Measurements from ENCODE around the gene BMP4.
"Not testable (repeated sequence)": the region's sequence is repeated elsewhere in the genome, so short reads cannot be mapped to it uniquely, and the experiment has no call there.

Gene BMP4

DNA sequence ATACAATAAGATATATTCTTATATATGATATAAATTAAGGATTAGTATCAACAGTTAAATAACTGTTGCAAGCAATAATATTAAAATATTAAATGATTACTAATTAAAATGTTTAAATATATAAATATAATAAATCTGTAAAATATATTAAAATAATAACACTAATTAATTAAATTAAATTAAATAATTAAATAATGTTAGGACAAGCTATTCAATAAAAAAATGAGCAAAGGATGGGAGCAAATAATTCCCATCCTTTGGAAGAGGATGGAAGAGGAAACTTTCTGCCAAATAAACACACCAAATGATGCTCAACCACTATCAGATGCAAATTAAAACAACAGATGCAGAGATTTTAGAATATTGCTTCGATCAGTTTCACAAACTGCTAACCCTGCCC lies 39.4 kb upstream of the BMP4 start:
- in situ Hi-C loops (cut with MboI; ENCODE audit: low pct_unique_long_range_greater_than_20kb, low sequenced_read_pairs, unreplicated experiment) = no loop called here
- DNase-seq (ENCODE audit: low spot score) = no peak
- TF ChIP-seq, protein P1, sequence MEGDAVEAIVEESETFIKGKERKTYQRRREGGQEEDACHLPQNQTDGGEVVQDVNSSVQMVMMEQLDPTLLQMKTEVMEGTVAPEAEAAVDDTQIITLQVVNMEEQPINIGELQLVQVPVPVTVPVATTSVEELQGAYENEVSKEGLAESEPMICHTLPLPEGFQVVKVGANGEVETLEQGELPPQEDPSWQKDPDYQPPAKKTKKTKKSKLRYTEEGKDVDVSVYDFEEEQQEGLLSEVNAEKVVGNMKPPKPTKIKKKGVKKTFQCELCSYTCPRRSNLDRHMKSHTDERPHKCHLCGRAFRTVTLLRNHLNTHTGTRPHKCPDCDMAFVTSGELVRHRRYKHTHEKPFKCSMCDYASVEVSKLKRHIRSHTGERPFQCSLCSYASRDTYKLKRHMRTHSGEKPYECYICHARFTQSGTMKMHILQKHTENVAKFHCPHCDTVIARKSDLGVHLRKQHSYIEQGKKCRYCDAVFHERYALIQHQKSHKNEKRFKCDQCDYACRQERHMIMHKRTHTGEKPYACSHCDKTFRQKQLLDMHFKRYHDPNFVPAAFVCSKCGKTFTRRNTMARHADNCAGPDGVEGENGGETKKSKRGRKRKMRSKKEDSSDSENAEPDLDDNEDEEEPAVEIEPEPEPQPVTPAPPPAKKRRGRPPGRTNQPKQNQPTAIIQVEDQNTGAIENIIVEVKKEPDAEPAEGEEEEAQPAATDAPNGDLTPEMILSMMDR (IDR thresholded peaks at IDR 0.05; ENCODE audit: extremely low read depth, insufficient read depth, missing control alignments) = no peak

DNA sequence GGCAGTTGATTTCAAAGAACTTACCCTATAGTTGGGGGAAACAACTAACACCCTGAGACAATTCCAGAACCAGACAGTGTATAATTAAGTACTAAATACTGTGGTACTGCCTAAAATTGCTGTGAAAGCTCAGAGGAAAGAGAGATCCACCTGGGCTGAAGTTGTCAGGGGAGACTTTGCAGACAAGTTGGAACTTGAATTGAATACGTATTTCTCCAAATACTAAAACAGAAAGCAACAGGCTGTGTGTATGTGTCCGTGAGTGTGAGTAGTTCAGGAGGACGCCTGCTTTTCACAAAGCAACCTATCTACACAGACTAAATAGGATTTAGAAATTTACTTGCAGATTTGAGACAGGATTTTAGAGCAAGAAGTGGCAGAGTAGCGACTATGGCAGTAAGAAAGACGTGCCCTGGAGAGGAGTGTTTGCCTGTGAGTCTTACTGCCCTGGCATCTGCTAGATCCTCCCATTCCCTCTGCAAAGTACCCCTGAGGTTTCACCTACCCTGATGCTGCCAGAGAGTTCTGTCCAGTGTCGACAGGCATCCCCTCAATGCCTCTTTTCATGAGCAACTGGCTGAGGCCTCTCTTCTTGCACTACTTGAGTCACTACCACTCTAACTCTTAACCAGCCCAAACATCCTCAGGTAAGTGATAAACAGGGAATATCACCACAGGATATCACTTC lies 37.4 kb upstream of the BMP4 start:
- in situ Hi-C loops (cut with MboI; ENCODE audit: low pct_unique_long_range_greater_than_20kb, low sequenced_read_pairs, unreplicated experiment) = no loop called here
- DNase-seq (ENCODE audit: low spot score) = no peak
- TF ChIP-seq, protein P1 (IDR thresholded peaks at IDR 0.05; ENCODE audit: extremely low read depth, insufficient read depth, missing control alignments) = no peak

GRCh38 chr14:53990978-53991377 lies 34.4 kb upstream of the BMP4 start:
- in situ Hi-C loops (cut with MboI; ENCODE audit: low pct_unique_long_range_greater_than_20kb, low sequenced_read_pairs, unreplicated experiment) = no loop called here
- DNase-seq (ENCODE audit: low spot score) = no peak
- TF ChIP-seq, protein P1 (IDR thresholded peaks at IDR 0.05; ENCODE audit: extremely low read depth, insufficient read depth, missing control alignments) = no peak

DNA sequence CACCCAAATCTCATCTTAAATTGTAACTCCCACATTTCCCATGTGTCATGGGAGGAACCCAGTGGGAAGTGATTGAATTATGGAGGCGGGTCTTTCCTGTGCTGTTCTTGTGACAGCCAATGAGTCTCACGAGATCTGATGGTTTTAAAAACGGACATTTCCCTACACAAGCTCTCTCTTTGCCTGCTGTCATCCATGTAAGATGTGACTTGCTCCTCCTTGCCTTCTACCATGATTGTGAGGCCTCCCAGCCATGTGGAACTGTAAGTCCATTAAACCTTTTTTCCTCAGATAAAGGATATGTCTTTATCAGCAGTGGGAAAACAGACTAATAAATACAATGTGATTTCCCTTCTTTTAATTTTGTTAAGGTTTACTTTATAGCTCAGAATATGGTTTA lies 30.1 kb upstream of the BMP4 start:
- DNase-seq (ENCODE audit: low spot score); in situ Hi-C loops (cut with MboI; ENCODE audit: low pct_unique_long_range_greater_than_20kb, low sequenced_read_pairs, unreplicated experiment): not testable (repeated sequence)

- DNase-seq (ENCODE audit: low spot score); in situ Hi-C loops (cut with MboI; ENCODE audit: low pct_unique_long_range_greater_than_20kb, low sequenced_read_pairs, unreplicated experiment): not testable (repeated sequence)
Observed at GRCh38 chr14:53984958-53985357, 28.3 kb upstream of the BMP4 start.

DNA sequence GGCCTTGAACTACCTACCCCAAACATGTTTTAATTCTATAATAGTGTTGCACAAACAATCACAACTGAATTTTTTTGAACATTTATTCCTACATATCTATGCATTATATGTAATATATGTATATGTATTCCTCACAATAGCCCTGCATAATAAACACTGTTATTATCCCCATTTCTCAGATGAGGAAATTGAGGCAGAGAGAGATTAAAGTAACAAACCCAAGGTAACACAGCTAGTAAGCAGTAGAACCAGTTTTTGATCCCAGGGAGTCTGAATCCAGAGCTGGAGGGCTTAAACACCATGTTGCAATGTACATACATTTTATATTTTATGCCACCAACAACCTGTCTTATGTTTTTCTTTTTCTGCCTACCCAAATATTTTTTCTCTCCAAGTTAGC lies 26.5 kb upstream of the BMP4 start:
- DNase-seq (ENCODE audit: low spot score) = no peak
- TF ChIP-seq, protein P1 (IDR thresholded peaks at IDR 0.05; ENCODE audit: extremely low read depth, insufficient read depth, missing control alignments) = no peak
- in situ Hi-C loops (cut with MboI; ENCODE audit: low pct_unique_long_range_greater_than_20kb, low sequenced_read_pairs, unreplicated experiment) = no loop called here

DNA sequence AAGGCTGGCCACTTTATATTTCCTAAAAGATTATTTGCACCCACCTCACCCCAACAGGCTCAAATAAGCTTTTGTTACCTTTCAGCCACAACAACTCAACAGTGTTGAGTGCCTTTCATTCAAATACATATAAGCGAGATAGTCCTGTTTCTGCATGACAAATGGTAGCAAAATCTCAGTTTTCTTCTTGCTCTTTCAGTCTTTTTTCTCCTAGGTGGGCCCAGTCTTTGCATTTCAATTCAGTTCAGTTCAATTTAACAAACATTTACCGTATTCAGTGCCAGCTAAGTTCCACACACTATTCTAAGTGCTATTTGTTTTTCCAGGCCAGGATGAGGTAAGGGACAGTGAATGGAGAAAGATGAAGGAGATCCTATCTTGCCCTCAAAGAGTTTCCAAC lies 25.9 kb upstream of the BMP4 start:
- TF ChIP-seq, protein P1 (IDR thresholded peaks at IDR 0.05; ENCODE audit: extremely low read depth, insufficient read depth, missing control alignments) = no peak
- no peak for DNase-seq (ENCODE audit: low spot score)
- in situ Hi-C loops (cut with MboI; ENCODE audit: low pct_unique_long_range_greater_than_20kb, low sequenced_read_pairs, unreplicated experiment) = no loop called here

Measured in GM13977 (cell line).